ENCODE results near the gene SYNCRIP. TPM values are rescaled to one million over a fixed set of nuclear protein-coding genes. Genes with fewer than 3 reads are reported as not detected.

The SYNCRIP gene
- total and polyA plus RNA-seq, 2 of the 13 experiments (the other 11 are each of a cell fraction or from before 2014, with no cell fraction given) = 8.1 to 112 TPM

GRCh38 chr6:85643537-85644278, 1.0 kb upstream of the SYNCRIP start (continued):
- TF ChIP-seq ZNF367 (CRISPR knock-in tag; IDR thresholded peaks at IDR 0.05; ENCODE audit: borderline replicate concordance) (no peak), ZBTB42 (CRISPR knock-in tag; IDR thresholded peaks at IDR 0.05) (no peak; the same call in none of the 2 replicates), FOXA3 (CRISPR knock-in tag; IDR thresholded peaks at IDR 0.05) (peak; percentile 40), THAP8 (CRISPR knock-in tag; IDR thresholded peaks at IDR 0.05; ENCODE audit: borderline replicate concordance) (no peak), ZNF780A (CRISPR knock-in tag; IDR thresholded peaks at IDR 0.05) (peak; percentile 63; the same call in 1 of the 2 replicates), ZNF615 (CRISPR knock-in tag; IDR thresholded peaks at IDR 0.05; ENCODE audit: borderline replicate concordance) (no peak), ZSCAN12 (CRISPR knock-in tag; IDR thresholded peaks at IDR 0.05) (peak; percentile 60; the same call in 1 of the 2 replicates), ELF1 (CRISPR knock-in tag; IDR thresholded peaks at IDR 0.05) (no peak; the same call in 1 of the 2 replicates), FOXP4 (CRISPR knock-in tag; IDR thresholded peaks at IDR 0.05) (peak; percentile 35), PAXIP1 (CRISPR knock-in tag; conservative IDR thresholded peaks at IDR 0.05) (peak; percentile 78), ZFP82 (CRISPR knock-in tag; IDR thresholded peaks at IDR 0.05; ENCODE audit: borderline replicate concordance) (no peak), SATB2 (CRISPR knock-in tag; IDR thresholded peaks at IDR 0.05) (no peak), ZNF75D (CRISPR knock-in tag; IDR thresholded peaks at IDR 0.05; ENCODE audit: borderline replicate concordance) (no peak), KDM1A (CRISPR knock-in tag; IDR thresholded peaks at IDR 0.05) (no peak), PATZ1 (CRISPR knock-in tag; IDR thresholded peaks at IDR 0.05) (no peak; the same call in 1 of the 2 replicates), TCF7 (IDR thresholded peaks at IDR 0.05; ENCODE audit: low read depth) (no peak; the same call in 1 of the 2 replicates), ZNF784 (CRISPR knock-in tag; IDR thresholded peaks at IDR 0.05; ENCODE audit: borderline replicate concordance) (no peak; the same call in 1 of the 2 replicates), U2AF2 (IDR thresholded peaks at IDR 0.05; ENCODE audit: low read depth, low read length) (no peak), MBD4 (IDR thresholded peaks at IDR 0.05; ENCODE audit: borderline replicate concordance, low read length) (no peak), ZNF530 (CRISPR knock-in tag; IDR thresholded peaks at IDR 0.05; ENCODE audit: low read depth) (no peak), ZNF678 (CRISPR knock-in tag; IDR thresholded peaks at IDR 0.05) (0 out of 2 replicates have a peak, but pooled peaks have one; percentile 58)

Data from HepG2 (cell line).